Mesenchymal stem cell (in vitro differentiated cells and primary cell): ENCODE measurements around the gene EEF2KMT.
"Not testable (repeated sequence)": the region's sequence is repeated elsewhere in the genome, so short reads cannot be mapped to it uniquely, and the experiment has no call there.

Experiments used
- DNase-seq: peaks from one replicate; pipeline ENCODE4 v3.0.0-alpha.2; 2013
- H2AFZ ChIP-seq: one replicate; pipeline ENCODE4 v1.6.1; 2013; ENCODE audit warnings: low read depth, mild to moderate bottlenecking, control low read depth, inconsistent platforms, low read length, moderate library complexity
- H2AK5ac ChIP-seq: 2 replicates; pipeline ENCODE4 v1.6.1; 2013; ENCODE audit warnings: low read length, moderate library complexity, mild to moderate bottlenecking, inconsistent platforms; ENCODE audit not compliant: severe bottlenecking
- H2BK120ac ChIP-seq: one replicate; pipeline ENCODE4 v1.6.1; 2013; ENCODE audit warnings: low read depth, mild to moderate bottlenecking, inconsistent platforms, low read length, moderate library complexity
- H2BK12ac ChIP-seq, 2 experiments: one replicate each; pipeline ENCODE4 v1.6.1; 2013; ENCODE audit warnings: inconsistent platforms in 2 of 2, low read length in 2 of 2, mild to moderate bottlenecking in 2 of 2, moderate library complexity in 2 of 2, control low read depth in 1 of 2
- H2BK15ac ChIP-seq: one replicate; pipeline ENCODE4 v1.6.1; 2013; ENCODE audit warnings: mild to moderate bottlenecking, low read depth, inconsistent platforms; ENCODE audit not compliant: poor library complexity, severe bottlenecking
- H2BK5ac ChIP-seq: 2 replicates; pipeline ENCODE4 v1.6.1; 2013; ENCODE audit warnings: low read depth, mild to moderate bottlenecking, low read length, control low read depth, inconsistent platforms; ENCODE audit not compliant: poor library complexity, severe bottlenecking
- H3K14ac ChIP-seq, 2 experiments: one replicate each; pipeline ENCODE4 v1.6.1; 2013; ENCODE audit warnings: inconsistent platforms in 2 of 2, low read length in 2 of 2, control low read depth in 1 of 2, mild to moderate bottlenecking in 1 of 2, moderate library complexity in 1 of 2
- H3K18ac ChIP-seq, 2 experiments: one replicate each; pipeline ENCODE4 v1.6.1; 2013; ENCODE audit warnings: inconsistent platforms in 2 of 2, low read length in 2 of 2, control low read depth in 1 of 2, low read depth in 1 of 2, mild to moderate bottlenecking in 1 of 2
- H3K23ac ChIP-seq, 2 experiments: one replicate each; pipeline ENCODE4 v1.6.1; 2013; ENCODE audit warnings: inconsistent platforms in 2 of 2, low read length in 2 of 2, mild to moderate bottlenecking in 2 of 2, moderate library complexity in 2 of 2, control low read depth in 1 of 2
- H3K27ac ChIP-seq: 2 replicates; pipeline ENCODE4 v1.5.1; 2013; ENCODE audit warnings: mild to moderate bottlenecking, moderate library complexity, low read length, control low read depth, inconsistent platforms; ENCODE audit not compliant: poor library complexity, severe bottlenecking
- H3K27me3 ChIP-seq, 2 experiments: 2 replicates each; pipeline versions ENCODE4 v1.6.1 to v1.7.0; 2013; ENCODE audit warnings: low read length in 2 of 2, mild to moderate bottlenecking in 2 of 2, moderate library complexity in 2 of 2, control low read depth in 1 of 2, inconsistent platforms in 1 of 2; ENCODE audit not compliant: control insufficient read depth in 1 of 2, insufficient read depth in 1 of 2
- H3K36me3 ChIP-seq, 2 experiments: 2 replicates each; pipeline versions ENCODE4 v1.6.1 to v1.7.0; 2013; ENCODE audit warnings: low read length in 2 of 2, control low read depth in 1 of 2, inconsistent platforms in 1 of 2, low read depth in 1 of 2, mild to moderate bottlenecking in 1 of 2; ENCODE audit not compliant: insufficient read depth in 2 of 2, control insufficient read depth in 1 of 2
- H3K4ac ChIP-seq, 2 experiments: one replicate each; pipeline ENCODE4 v1.6.1; 2013; ENCODE audit warnings: inconsistent platforms in 2 of 2, low read length in 2 of 2, mild to moderate bottlenecking in 2 of 2, moderate library complexity in 2 of 2, control low read depth in 1 of 2, low read depth in 1 of 2
- H3K4me1 ChIP-seq: 2 replicates; pipeline ENCODE4 v1.6.1; 2013; ENCODE audit warnings: low read depth, low read length, control low read depth; ENCODE audit not compliant: control insufficient read depth, insufficient read depth
- H3K4me2 ChIP-seq: 2 replicates; pipeline ENCODE4 v1.6.1; 2013; ENCODE audit warnings: low read length, mild to moderate bottlenecking, inconsistent platforms; ENCODE audit not compliant: poor library complexity, severe bottlenecking
- H3K4me3 ChIP-seq, 2 experiments: 2 replicates each; pipeline versions ENCODE4 v1.5.1 to v1.7.0; 2013; ENCODE audit warnings: low read length in 2 of 2, mild to moderate bottlenecking in 2 of 2, control low read depth in 1 of 2, low read depth in 1 of 2; ENCODE audit not compliant: insufficient read depth in 1 of 2
- H3K79me1 ChIP-seq: replicated peaks from 2 replicates; pipeline ENCODE4 v1.6.1; 2013; ENCODE audit warnings: mild to moderate bottlenecking, control low read depth, low read length, inconsistent platforms; ENCODE audit not compliant: poor library complexity, severe bottlenecking
- H3K9ac ChIP-seq: 2 replicates; pipeline ENCODE4 v1.7.0; 2013; ENCODE audit warnings: mild to moderate bottlenecking, low read length, moderate library complexity
- H3K9me3 ChIP-seq: 2 replicates; pipeline ENCODE4 v1.7.0; 2013; ENCODE audit warnings: mild to moderate bottlenecking, low read length; ENCODE audit not compliant: control insufficient read depth
- H4K8ac ChIP-seq: one replicate; pipeline ENCODE4 v1.6.1; 2013; ENCODE audit warnings: inconsistent platforms, mild to moderate bottlenecking, low read length, moderate library complexity
- H4K91ac ChIP-seq: one replicate; pipeline ENCODE4 v1.6.1; 2013; ENCODE audit warnings: mild to moderate bottlenecking, low read length, inconsistent platforms
- WGBS: methylation state at CpG from one replicate; pipeline ENCODE4 v1.1.7; 2013; ENCODE audit warnings: mixed read lengths; 5-methylcytosine and 5-hydroxymethylcytosine counted together

Gene EEF2KMT

GRCh38 chr16:5046914-5047313, 50.7 kb downstream of the EEF2KMT start:
- Histone ChIP-seq H3K79me1 (no peaks in the 10 kb centered on the region), H2AK5ac (no peak overlapping the region), H2BK120ac (no peak overlapping the region), H2AFZ (no peak overlapping the region), H3K9me3 (peaks cover 4% of the 10 kb centered on the region), H3K4me2 (no peak overlapping the region), H3K23ac (no peak overlapping the region), H4K91ac (no peak overlapping the region), H3K14ac (no peak overlapping the region), H2BK15ac (no peak overlapping the region), H3K18ac (no peak overlapping the region), H3K4ac (no peak overlapping the region), H3K4me3 (no peak overlapping the region), H3K27ac (no peak overlapping the region), H2BK12ac (no peak overlapping the region), H3K36me3 (no peaks in the 10 kb centered on the region), H3K4me1 (peaks cover 6% of the 10 kb centered on the region), H4K8ac (no peak overlapping the region), H3K9ac (no peak overlapping the region), H3K27me3 (peaks cover 5 to 34% of the 10 kb centered on the region in 2 experiments), H2BK5ac (no peak overlapping the region)
- no peak for DNase-seq
- WGBS, result 86% methylated on average over 1 of the region's 2 CpGs

GRCh38 chr16:5045499-5046115, 52.0 kb downstream of the EEF2KMT start:
- no peak overlapping the region for H3K27ac ChIP-seq
- H3K9me3 ChIP-seq, result peaks cover 4% of the 10 kb centered on the region
- H2BK120ac ChIP-seq, result no peak overlapping the region
- H3K79me1 ChIP-seq, result no peaks in the 10 kb centered on the region
- peaks cover 13% of the 10 kb centered on the region for H3K4me1 ChIP-seq
- no peak overlapping the region for H3K18ac ChIP-seq
- peak overlapping the region in 1 of 2 experiments; percentile 24 for H3K4me3 ChIP-seq
- H3K23ac ChIP-seq, result no peak overlapping the region
- H3K36me3 ChIP-seq, result no peaks in the 10 kb centered on the region
- no peak overlapping the region for H2BK15ac ChIP-seq
- H2BK12ac ChIP-seq, result no peak overlapping the region
- H3K9ac ChIP-seq, result no peak overlapping the region
- no peak overlapping the region for H2AK5ac ChIP-seq
- H2AFZ ChIP-seq, result no peak overlapping the region
- H3K4ac ChIP-seq, result no peak overlapping the region
- DNase-seq, result no peak
- H2BK5ac ChIP-seq, result no peak overlapping the region
- H3K27me3 ChIP-seq, result peaks cover 10 to 34% of the 10 kb centered on the region in 2 experiments
- H3K4me2 ChIP-seq, result no peak overlapping the region
- H4K8ac ChIP-seq, result peak overlapping the region; percentile 10
- no peak overlapping the region for H3K14ac ChIP-seq
- 84% methylated on average over 9 of the region's 10 CpGs for WGBS
- H4K91ac ChIP-seq, result peak overlapping the region; percentile 36

- not testable (repeated sequence) for H3K4ac ChIP-seq, H2BK15ac ChIP-seq, H2BK120ac ChIP-seq, H3K4me3 ChIP-seq, H3K79me1 ChIP-seq, H3K18ac ChIP-seq, H2AK5ac ChIP-seq, H3K14ac ChIP-seq, H2BK12ac ChIP-seq, H4K8ac ChIP-seq, H3K23ac ChIP-seq, H3K4me2 ChIP-seq, DNase-seq, H2AFZ ChIP-seq, H3K9me3 ChIP-seq, H3K9ac ChIP-seq, H3K36me3 ChIP-seq, H4K91ac ChIP-seq, H2BK5ac ChIP-seq, H3K27ac ChIP-seq
- 89% methylated on average over 11 of the region's 11 CpGs for WGBS
- H3K27me3 ChIP-seq, result peaks cover 14 to 34% of the 10 kb centered on the region in 2 experiments
- peaks cover 13% of the 10 kb centered on the region for H3K4me1 ChIP-seq
Observed at GRCh38 chr16:5044581-5044980, 53.0 kb downstream of the EEF2KMT start.

DNA sequence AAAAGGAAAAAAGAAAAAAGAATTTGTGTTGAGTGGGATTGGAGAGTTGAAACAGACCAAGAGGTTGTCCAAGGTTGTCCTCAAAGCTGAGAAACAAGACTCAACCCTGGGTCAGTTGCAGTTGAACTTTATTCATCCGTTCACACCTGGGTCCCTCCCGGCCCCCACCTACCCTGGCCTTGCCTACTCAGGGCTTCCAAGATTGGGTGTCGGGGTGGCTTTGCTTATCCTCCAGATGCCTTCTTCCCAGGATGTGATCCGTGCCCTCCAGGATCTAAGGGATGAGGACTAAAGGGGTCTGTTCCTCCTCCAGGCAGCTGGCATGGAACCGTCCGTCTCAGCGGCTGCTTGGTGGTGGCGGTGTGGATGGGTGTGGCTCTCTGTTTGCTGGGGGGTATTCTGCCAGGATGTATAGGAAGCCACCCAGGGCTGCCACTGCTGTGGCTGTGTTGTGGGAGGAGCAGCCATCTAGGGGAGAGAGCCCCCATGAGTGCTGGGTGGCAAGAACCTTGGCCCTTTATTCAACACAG, 53.5 kb downstream of the EEF2KMT start:
- Histone ChIP-seq H3K4ac (no peak overlapping the region), H3K79me1 (no peaks in the 10 kb centered on the region), H3K23ac (no peak overlapping the region), H3K4me1 (peaks cover 13% of the 10 kb centered on the region), H3K27ac (no peak overlapping the region), H3K9me3 (peaks cover 4% of the 10 kb centered on the region), H3K27me3 (peaks cover 16 to 34% of the 10 kb centered on the region in 2 experiments), H3K36me3 (no peaks in the 10 kb centered on the region), H3K14ac (no peak overlapping the region), H2BK120ac (no peak overlapping the region), H3K4me3 (no peak overlapping the region), H3K4me2 (no peak overlapping the region), H2AFZ (no peak overlapping the region), H2BK12ac (no peak overlapping the region), H2AK5ac (no peak overlapping the region), H3K9ac (no peak overlapping the region), H4K91ac (no peak overlapping the region), H4K8ac (no peak overlapping the region), H2BK15ac (no peak overlapping the region), H3K18ac (no peak overlapping the region), H2BK5ac (no peak overlapping the region)
- no peak for DNase-seq
- 96% methylated on average over 8 of the region's 8 CpGs for WGBS
